ENCODE results near the gene SNTG2.

Gene SNTG2

DNA sequence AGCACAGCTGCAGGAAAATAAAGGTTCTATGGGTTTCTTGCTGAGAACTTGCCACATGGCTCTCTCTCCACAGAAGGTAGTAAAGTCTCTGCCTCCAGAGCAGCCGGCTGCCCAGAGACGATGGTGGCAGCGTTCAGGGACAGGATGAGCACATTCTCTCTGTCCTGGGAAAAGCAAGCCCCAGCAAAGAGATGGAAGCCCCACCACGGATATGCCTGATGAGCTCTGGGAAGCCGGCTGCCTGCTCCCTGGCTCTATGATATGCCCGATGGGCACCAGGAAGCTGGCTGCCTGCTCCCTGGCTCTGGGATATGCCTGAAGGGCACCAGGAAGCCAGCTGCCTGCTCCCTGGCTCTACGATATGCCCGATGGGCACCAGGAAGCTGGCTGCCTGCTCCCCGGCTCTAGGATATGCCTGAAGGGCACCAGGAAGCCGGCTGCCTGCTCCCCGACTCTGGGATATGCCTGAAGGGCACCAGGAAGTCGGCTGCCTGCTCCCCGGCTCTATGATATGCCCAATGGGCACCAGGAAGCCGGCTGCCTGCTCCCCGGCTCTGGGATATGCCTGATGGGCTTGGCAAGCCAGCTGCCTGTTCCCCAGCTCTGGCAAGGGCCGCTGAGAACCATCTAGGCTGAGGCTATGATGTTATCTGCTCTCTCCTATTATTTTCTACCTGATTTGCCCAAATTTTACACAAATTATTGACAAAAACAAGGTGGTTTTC lies 21.5 kb upstream of the SNTG2 start:
- DNase-seq: no peak

DNA sequence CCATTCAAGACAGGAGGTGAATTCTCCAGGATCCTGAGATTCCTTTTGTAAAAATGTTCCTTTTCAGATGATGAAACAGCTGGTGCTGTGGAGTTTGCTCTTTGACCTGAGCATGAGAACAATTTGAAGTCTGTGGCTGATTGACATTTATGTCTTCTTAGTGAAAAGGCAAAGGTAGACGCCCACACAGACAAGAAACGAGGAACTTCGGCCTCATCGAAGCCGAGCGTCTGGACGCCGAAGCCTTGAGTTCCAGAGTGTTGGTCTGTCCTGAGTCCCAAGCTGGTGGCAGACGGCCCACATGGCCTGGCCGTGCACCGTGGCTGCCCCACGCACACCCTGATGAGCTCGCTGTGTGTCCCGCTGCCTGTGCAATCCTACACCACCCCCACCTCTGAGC lies 20.7 kb upstream of the SNTG2 start:
- no peak for DNase-seq

DNA sequence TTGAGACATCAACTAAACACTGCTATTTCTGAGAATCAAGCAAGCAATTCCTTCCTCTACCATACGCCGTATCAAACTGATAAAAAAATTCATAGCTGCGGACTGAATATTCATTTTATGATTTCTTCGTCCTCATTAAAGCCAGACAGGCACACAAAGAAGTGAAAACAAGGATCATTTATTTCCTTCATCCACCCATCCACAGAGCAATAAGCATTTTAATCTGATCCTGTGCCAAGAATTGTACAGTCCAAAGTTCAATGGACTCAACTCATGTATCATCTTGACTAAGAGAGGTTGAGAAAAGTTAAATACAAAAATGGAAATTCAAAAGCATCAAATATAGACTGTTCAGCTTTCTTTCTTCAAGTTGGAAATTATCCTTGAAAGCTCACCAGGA lies 19.7 kb upstream of the SNTG2 start:
- no peak for DNase-seq

DNA sequence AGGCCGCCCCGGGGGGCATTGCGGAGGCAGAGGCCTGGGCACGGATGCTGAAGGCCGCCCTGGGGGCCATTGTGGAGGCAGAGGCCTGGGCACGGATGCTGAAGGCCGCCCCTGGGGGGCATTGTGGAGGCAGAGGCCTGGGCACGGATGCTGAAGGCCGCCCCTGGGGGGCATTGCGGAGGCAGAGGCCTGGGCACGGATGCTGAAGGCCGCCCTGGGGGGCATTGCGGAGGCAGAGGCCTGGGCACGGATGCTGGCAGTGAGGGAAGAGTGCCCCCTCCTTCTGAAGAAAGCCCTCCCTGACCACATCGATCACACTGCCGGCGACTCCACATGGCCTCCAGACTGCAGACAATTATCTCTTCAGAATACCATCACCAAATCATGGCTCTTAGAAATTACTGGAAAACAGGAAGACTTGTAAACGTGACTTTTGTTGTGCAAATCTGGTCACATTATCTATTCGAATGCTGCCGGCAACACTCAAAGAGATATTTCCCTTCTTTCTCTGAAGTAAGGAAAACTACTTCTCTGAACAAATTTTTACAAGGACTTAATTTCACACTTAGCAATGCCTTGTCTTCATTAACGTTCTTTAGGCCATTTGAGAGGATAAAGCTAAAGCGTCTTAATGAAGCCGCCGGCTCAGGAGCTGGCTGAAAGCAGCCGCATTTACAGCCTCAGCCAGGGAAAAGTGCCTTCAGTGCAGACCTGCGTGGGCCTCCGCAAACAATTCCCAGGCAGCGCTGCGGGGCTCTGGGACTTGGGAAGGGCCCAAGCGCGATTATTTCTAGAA lies 18.1 kb upstream of the SNTG2 start:
- DNase-seq: no peak

DNA sequence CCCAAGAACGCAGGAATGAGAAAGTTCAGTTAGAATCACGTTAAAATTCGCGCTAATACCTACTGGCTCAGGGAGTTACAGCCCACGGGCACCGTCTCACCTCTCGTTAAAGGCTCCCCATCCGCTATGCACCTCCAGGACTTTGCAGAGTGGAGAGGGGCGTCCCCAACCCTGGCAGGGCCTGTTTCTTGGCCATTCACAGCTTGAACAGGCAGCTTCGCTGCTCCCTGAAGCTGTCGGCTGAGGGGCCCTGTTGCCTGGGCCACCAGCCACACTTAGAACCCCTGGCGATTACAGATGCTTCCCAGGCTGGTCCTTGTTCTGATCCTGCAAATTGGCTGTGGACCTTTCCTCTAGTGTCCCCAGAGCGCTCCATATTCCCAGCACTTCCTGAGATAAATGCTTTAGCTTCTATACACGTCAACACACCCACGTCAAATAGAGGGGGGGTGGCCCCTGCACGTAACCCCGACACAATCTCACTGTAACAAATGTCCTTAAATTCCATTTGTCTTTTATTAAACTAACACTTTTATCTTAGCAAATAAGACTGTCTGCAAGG lies 16.8 kb upstream of the SNTG2 start:
- no peak for DNase-seq

DNA sequence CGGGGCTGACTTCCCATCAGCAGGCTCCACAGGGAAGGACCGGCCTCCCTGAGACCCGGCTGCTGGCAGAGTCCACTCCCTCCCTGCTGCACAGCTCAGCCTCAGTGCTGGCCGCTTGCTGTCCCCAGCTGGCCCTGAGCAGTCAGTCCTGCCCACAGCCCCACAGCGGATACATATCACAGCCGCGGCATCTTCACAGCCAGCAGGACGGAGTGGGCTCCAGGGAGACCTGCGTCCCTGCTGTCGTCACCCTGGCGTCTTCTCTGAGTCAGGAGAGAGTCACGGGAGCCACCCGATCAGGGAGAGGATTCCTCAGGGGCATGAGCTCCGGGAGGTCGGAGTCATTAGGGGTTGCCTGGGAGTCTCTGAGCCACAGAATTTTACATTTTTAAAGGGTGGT lies 13.1 kb upstream of the SNTG2 start:
- DNase-seq: no peak

DNA sequence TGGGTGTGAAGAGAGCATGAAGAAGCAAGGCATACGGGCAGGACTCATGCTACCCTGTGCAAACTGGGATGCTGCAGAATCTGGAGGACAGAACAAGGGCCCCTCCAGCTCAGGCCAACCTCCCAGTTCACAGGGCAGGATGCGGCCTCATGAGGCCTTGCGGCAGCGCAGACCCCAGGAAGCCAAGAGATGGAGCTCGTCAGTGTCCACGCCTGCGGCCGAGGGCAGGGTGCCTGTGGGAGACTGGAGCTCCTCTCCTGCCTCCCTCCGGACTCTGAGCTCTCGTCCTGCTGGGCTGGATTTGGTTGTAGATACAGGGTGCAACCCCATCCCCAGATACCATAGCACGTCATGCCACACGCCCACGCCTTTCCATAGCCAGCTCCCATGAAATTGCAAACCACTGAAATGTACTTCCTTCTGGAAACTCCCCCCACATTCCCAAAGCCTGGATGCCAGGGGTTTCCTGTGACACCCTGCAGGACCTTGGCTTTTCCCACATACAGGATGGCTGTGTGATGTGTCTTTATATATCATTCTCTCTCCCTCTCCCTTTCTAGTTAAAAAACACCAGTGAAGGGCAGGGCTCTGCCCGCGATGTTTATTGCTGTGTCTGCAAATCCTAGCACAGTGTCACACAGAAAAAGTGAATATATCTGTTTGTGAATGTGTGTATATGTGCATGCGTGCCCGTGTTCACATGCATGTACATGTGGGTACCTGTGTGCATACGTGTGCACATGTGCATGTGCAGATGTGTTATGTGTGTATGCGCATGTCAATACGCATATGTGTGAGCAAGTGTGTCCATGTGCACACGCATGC lies 12.3 kb upstream of the SNTG2 start:
- DNase-seq: no peak

DNA sequence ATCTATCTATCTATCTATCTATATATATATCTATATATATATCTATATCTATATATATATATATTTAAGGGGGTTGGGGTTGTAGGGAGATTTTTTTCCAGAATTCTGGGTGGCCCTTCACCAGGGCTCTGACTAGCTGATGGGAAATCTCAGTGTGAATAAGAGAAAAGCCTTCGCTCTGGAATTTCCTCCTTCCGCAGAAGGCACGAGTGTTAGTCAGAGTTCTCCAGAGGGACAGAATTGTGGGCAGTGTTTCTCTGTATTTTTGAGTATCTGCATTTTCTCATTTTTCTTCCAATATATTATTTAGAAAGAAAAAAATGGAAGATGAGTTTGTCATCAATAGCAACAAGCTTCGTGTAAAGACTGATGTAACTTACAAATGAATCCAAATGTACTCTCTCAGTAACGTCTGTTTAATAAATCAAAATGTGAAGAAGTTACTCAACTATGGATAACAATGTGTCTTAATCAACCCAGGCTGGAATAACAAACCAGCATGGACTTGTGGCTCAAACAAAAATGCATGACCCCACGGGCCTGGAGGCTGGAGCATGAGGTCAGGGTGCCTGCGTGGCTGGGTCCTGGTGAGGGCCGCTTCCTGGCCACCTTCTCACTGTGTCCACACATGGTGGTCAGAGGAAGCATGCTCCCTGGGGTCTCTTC lies 10.6 kb upstream of the SNTG2 start:
- no peak for DNase-seq

DNA sequence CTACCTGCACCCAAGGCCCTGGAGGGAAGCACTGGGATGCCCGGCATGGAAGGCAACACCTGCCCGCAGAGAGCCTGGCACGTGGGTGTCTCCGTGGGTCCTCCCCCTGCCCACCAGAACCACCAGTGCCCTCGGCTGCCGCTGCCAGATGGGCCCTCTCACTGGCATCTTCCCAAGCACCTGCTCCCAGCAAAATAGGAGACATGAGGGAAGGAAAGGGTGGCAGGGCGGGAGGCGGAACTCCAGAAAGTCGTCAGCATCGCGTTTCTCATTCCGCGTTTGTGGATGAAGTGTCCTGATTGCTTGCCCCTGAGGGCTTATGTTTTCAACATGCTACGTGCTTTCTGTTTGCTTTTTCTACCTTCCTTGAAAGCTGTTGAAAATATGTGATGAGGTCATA lies 8.8 kb upstream of the SNTG2 start:
- DNase-seq: no peak

DNA sequence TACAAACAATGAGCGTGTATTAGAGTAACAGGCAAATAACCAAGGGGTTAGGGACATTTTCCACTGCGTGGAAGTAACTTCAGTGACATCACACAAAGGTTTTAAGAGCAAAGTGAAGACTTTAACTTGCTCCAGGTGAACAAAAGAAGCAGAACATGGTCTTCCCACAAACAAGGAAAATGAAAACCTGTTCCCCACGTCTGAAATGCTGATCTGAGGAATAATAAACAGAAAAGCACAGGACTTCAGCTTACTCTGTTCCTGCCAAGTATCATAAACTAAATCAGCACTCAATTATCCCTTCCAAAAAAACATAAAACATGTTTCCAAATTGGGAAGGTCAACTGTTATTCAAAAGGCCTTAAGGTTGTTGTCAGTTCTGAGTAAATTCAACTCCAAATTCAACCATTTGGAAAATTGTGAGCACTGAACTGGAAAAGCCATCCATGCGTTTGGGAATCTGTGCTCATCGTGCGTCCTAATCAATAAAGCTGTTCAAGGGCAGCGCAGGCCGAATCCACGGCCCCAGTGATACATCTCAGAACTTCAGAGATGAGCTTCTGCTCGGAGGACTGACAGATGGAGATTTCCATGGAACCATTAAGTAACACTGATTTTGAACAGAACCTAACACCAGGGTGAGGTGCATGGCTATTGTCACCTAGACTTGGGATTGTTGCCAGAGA lies 7.7 kb upstream of the SNTG2 start:
- no peak for DNase-seq

DNA sequence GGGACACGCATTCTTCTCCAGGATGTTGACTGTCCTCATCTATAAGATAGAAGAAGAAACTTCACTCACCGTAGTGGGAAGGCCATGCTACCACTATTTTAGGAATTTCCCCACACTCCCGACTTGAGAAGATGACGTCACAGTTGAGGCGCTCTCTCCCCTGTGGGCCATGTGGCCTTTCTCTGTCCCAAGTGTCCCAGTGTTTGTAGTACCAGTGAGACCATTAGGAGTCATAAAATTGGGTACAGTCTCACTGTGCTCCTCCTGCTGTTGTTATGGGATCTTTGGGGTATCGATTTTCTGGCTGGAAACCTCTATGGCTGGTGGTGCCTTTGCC lies 7.2 kb upstream of the SNTG2 start:
- DNase-seq: no peak

DNA sequence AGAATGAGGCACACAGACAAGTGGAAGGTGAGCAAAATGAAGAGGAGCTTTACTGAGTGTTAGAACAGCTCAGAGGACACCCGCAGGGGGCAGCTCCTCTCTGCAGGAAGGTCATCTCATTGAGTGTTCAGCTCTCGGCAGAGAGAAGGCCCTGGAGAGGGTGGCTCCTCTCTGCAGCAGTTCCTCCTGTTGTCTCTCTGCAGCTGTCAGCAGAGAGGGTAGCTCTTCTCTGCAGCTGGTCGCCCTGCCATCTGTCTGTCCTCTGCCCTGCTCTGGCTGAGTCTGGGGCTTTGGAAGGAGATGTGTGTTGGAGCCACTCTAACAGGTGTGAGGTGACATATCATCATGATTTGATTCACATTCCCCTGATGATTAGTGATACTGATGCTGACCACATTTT lies 6.8 kb upstream of the SNTG2 start:
- no peak for DNase-seq

DNA sequence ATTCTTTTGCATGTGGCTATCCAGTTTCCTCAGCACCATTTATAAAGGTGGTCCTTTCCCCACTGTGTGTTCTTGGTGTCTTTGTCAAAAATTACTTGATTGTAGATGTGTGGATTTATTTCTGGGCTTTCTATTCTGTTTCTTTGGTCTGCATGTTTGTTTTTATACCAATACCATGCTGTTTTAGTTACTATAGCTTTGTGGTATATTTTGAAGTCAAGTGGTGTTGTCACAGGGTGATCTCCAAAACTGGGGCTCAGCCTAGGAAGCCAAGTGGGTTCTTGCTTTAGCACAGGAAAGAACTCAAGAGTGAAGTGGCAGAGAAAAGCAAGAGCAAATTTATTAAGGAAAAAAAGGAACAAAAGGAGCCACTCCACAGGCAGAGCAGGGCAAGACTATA lies 6.0 kb upstream of the SNTG2 start:
- DNase-seq: no peak

DNA sequence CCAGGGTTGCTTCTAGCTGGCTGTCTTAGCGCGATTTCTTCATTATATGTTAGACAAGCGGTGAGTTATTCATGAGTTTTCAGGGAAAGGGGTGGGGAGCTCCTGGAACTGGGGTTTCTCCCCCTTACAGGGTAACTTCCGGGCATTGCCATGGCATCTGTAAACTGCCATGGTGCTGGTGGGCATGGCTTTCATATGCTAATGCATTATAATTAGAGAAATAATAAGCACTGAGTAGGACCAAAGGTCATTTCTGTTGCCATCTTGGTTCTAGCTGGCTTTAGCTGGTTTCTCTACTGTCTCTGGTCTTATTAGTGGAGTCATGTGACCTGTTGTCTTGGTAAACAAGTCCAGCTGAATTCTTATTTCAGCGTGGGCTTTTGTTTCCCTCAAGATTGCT lies 5.5 kb upstream of the SNTG2 start:
- no peak for DNase-seq

DNA sequence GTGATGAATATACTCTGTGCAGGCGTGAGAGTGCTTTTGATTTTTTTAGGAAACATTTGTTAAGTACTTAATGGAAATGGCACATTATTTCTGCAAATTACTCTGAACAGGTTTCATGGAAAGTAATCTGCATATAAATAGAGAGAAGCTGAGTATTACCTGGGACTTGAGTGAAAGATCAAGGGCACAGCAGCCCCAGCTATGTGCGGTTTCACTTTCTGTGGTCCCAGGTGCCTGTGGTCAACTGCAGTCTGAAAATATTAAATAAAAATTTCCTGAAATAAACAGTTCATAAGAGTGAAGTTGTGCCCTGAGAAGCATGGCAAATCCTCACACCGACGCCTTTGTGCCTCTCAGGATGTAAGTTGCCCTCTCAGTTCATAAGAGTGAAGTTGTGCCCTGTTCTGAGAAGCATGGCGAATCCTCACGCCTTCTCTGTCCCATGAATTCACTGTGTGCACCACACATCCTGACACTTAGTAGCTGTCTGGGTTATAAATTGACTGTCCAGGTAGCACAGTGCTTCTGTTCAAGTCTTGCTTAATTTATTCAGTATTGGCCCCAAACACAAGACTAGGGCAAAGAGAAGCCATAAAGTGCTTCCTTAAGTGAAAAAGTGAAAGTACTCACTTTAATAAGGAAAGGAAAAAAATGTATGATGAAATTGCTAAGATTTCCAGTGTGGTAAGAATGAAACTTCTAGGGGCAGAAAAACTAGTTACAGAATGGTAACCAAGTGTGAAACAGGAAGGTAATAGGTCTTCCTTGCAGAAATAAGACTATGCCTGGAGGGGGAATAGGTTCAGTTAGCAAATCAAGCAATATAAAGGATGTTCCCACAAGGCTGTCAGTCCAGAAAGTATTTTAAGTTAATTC lies 4.3 kb upstream of the SNTG2 start:
- no peak for DNase-seq

DNA sequence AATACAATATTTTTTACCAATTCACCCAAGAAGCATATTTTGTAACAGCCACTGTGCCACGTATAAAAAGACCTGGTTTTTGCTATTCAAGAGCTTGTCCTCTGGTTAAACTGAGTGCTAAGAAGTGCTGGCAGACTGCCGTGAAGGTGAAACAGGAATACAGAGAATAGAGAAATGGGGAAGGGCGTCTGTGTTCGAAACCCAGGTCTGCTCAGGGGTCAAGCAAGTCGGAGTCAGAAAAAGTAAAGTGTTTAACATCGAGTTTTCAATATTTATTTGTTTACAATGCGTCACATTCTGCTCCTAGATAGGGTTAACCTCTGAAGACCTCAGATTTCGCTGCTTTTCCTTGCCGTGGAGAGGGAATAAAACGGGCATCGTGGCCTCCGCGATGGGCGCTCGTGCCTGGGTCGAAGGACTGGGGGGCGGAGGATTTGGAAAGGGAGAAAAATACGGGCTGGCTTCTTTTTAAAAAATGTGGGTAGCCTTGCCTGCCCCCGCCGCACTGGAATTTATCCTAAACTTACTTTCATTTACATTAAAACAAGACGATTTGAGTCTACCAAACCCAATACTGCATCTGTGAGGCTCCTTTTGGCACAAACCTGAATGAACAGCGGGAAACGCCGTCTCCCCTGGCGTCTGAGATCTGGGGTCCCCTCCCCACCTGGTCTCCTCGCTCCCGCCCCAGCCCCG lies 1.1 kb upstream of the SNTG2 start:
- DNase-seq: no peak

DNA sequence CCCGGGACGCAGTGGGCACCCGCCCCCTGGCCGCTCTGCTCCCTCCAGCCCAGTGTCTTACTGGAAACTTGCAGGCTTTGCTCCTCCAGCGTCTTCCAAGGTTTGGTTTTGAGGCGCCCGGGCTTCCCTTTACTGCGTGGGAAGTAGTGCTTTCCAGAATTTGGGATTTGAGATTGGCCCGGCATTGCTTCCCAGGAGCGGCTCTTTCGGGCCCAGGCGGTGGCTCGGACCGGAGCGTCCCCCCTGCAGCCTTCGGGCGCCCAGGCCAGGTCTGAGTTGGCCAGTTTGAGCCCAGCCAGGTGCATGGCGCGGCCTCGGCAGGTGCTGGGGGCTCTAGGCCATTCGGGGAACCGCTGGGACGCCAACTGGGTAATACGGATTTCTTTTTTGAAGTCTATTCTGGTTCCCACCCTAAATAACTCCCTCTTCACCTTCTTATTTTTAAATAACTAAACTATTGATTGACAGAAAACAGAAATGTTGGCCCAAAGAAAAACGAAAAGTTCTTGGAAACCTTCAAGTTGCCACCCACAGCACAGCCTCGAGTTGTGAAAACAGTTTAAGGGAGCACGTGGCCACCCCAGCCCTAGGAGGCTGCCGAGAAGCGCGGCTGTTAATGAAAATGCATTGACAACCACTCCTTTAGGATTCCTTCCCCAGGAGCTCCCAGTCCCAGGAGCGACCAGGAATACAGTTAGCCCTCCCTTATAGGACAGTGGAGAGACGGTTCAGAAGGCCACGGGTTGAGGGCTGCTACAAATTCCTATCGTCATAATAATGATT lies 766 bp downstream of the SNTG2 start:
- no peak for DNase-seq

DNA sequence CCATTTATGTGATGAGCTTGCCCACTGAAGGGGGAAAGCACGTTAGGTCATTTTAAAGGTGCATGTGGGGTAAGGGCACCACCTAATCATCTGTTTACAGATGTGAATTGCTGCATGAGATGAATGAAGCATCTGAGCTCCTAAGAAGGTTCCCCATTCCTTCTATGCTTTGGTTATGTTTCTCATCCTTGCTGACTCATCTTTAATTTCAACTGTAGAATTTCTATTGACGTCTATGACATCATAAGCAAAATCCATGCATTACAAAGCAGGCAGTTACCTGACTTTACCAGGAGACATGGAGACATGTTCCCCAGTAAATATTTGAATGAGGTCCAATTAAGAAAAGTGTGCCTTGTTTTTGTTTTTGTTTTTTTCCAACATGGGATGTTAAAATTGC lies 2.8 kb downstream of the SNTG2 start:
- no peak for DNase-seq

DNA sequence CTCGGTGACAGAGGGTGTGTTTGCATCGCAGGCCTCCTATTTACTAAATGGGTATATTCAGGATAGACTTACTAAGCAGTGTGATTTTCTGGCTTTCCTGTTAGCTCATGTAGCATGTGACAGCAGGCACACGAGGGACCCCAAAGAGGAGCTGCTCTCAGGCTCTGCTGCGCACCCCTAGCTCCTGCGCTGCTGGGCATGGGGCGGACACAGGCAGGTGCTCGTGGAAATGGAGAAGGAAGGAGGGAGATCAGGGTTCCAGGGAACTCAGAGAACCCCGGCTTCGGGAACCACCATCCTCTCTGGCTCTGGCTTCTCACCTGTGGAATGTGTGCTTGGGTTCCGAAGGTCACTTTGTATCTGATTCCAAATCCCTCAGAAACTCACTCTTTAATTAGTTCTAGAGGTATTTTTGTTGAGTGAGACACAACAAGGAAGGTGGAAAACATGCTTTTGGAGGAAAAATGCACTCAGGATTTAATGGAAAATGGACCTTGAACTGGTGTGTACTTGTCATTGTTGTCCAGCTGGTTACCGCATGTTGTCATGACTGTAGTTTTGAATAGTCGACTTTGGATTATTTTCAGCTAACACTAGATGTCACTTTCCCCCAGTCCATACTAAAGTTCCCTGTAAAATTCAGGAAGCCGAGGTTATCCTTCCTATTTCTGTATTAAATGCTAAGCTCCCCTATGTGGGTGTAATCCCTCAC lies 3.5 kb downstream of the SNTG2 start:
- DNase-seq: peak; percentile 65
